HG02870 (cell line): Measurements from ENCODE around the gene ZNF776.
"Not testable (repeated sequence)": the region's sequence is repeated elsewhere in the genome, so short reads cannot be mapped to it uniquely, and the experiment has no call there.

Experiments
- ATAC-seq: cut with Tn5 transposase; IDR thresholded peaks from one replicate; pipeline ENCODE4 v1.9.1; 2021; ENCODE audit warnings: mild to moderate bottlenecking, moderate library complexity; ENCODE audit not compliant: unreplicated experiment

Gene ZNF776

DNA sequence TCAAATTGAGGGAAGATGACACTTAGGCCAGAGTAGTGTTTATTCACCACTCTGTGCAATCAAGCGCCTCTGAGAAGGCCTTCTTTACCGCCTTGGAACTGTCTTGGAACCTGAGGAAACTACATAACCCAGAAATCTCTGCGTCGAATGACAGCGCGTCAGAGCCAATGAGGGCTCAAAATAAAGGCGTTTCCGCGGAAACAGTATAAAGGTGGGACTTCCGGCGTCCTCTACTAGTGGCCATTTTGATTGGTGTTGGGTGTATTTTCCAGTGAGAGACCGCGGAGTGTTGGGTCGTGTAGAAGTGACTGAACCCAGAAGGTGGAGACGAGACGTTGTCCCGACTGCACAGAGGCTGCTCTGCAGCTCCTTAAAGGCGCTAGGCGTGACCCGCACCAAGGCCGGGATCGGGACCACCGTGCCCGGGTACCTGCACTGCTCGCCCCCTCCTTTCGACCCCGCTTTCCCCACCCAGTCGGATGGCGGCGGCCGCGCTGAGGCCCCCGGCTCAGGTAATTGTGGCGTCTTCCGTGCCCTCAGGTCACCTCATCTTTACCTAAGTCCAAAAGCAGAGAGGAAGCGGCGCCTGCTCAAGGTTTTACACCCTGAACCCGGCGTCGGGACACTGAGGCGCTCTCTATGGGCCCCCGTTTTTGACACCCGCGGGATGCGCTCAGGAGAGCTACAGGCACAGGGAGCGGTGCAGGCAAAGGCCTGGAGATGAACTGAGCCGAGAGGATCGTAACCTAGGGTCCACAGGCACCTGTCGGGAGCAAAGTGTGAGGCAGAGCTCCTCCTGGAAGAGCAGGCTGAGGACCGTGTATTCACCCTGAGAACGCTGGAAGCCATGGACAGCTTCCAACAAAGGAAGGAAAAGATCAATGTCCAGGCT lies at the start of gene ZNF776:
ZNF776 (plus strand) TSS at position 236 of the 892 bp plus-strand sequence; CDS start at position 480, 244 bp downstream.
- peak; percentile 99 for ATAC-seq

DNA sequence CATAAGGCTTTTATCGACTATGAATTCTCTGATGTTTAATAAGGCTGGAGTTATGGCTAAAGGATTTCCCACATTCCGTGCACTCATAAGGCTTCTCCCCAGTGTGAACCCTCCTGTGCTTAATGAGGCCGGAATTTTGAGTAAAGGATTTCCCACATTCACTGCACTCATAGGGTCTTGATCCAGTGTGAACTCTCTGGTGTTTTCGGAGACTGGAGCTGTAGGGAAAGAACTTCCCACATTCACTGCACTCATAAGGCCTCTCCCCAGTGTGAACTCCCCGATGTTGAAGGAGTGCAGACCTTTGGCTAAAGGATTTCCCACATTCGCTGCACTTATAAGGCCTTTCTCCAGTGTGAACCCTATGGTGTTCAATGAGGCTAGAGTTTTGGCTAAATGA lies 45.0 kb upstream of the ZNF776 start:
- ATAC-seq: no peak

DNA sequence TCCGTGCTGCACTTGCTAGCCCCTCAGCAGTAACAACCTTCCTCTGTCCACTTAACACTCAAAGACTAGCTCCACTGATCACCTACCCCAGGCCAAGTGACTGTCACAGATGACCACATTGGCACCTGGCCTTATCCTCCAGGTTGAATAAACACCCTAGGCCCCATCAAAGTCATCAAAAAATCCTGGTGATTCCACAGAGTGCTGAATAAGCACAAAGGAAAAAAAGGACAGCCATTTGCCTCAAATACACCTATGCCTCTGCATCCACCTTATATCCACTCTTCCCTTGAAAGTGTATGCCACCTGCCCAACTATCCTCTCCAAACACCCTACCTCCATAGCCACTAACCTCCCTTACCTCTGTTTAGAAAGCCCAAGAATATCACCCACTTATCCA lies 40.3 kb upstream of the ZNF776 start:
- ATAC-seq: no peak

DNA sequence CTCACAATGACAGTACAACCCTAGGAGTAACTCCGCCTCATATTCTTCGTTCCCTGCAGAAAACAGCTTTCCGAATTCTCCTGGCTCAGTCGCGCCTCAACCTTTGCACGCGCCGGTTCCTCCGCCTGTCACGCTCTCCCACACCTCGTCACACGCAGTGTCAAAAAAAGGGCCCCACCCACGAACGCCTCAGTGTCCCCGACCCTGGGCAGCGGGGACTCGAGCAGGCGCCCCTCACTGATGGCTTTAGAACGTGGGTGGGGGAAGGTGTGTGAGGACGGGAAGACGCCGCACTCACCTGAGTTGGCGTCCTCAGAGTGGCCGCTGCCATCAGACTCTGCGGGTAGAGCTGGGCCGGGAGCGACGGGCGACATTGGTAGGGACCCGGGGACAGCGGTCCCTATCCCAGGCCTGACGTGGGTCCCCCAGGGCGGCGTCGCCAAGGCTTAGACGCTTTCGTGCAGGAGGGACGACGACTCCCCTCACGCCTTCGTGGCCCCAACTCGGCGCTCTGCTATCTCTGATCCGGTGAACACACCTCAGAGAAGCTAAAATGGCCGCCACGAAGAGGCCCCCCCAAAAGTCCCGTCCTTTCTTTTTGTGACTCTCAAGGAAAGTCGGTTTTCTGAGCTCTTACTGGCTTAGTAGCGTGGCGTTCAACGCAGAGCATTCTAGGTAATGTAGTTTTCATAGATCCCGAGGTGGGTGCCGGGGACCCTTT lies 37.8 kb upstream of the ZNF776 start, which contains the start of gene ZNF154:
ZNF154 (minus strand) TSS at position 564 of the 721 bp plus-strand sequence; CDS start at position 331, 233 bp downstream.
- no peak for ATAC-seq

DNA sequence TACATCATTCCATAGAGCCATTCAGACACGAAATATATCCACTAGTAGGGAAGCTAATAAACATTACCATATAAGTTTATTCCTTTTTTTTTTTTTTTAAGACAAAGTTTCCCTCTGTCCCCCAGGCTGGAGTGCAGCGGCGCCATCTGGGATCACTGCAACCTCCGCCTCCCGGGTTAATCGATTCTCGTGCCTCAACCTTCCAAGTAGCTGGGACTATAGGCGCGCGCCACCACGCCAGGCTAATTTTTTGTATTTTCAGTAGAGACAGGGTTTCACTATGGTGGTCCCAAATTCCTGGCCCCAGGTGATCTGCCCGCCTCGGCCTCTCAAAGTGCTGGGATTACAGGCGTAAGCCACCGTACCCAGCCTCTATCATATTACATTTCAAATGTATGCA lies 37.0 kb upstream of the ZNF776 start:
- ATAC-seq: no peak

DNA sequence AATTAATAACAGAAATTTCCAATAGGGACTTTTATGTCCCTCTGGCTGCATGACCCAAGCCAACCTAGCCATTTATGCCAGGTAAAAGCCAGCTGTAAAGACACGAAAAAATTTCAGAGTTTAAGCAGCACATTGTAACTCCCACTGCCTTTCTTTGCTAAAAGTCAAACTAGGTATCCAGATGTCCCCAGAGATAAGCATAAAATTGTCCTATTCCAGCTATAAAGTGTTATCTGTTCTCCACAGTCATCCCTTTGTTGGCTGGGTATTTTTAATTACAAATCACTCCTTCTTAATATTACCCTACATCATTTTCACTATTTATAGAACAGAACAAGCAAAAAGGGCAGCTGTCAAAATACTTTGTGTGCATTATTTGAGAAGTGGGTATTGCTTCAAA lies 34.4 kb upstream of the ZNF776 start:
- ATAC-seq: no peak

DNA sequence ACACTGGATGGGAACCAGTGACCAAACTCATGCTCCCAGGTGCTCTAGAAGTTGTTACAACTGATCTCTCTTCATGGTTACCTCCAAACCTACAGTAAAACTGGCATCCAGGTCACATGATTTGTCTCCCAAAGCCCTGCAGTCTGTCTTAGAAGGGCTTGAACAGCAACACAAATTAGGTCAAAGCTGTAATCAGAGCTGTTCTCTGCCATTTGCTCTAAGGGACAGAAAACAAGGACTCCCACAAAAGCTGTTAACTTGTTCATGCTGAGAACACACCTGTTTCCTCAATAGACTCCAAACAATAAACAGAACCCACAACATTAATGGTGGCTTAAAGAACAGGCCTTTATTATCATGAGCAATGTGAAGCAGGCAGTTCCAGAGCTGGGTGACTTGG lies 27.2 kb upstream of the ZNF776 start:
- ATAC-seq: no peak

DNA sequence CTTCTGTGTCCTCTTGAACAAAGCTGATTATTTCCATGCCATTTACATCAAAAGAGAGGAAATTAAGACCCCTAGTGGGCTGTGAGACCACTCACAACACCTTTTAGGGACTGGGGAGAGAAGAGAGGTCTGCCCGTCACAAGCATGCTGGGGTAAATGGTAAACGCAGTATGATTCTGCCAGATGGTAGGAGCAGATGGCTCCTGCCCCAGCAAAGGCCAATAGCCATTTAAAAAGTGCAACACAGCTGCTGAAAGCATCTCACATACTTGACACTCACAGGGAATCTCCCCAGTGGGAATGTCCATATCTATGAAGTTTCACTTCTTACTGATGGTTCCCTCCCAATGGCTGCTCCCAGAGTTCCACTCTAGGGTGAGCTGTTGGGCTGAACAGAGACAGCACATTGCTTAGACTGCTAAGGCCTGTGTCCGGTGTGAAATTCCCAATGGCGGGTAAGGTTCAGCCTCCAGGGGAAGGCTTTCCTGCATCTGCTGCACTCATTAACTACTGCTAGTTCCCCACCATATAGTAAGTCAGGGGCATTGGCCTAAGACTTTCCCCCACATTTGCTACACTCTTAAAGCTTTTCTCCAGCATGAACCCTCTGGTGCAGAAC lies 26.6 kb upstream of the ZNF776 start:
- no peak for ATAC-seq

DNA sequence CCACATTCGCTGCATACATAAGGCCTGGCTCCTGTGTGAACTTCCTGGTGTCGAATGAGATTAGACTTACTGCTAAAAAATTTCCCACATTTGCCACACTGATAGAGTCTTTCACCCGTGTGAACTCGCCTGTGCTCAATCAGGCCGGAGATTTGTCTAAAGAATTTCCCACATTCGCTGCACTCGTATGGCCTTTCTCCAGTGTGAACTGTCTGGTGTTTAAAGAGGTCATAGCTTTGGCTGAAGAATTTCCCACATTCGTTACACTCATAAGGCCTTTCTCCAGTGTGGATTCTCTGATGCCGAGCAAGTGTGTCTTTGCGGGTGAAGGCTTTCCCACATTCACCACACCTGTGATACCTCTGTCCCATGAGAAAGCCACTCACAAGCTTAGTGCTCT lies 25.7 kb upstream of the ZNF776 start:
- no peak for ATAC-seq

DNA sequence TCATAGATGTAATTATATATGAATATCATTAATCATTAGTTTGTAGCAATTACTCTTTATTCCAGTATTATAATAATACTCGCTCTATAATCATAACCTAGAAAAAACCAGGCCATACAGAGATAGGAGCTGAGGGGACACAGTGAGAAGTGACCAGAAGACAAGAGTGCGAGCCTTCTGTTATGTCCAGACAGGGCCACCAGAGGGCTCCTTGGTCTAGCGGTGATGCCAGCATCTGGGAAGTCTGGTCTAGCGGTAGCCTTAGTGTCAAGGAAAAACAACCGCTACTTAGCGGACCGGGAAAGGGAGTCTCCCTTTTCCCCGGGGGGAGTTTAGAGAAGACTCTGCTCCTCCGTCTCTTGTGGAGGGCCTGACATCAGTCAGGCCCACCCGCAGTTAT lies 8.3 kb upstream of the ZNF776 start:
- ATAC-seq: not testable (repeated sequence)

DNA sequence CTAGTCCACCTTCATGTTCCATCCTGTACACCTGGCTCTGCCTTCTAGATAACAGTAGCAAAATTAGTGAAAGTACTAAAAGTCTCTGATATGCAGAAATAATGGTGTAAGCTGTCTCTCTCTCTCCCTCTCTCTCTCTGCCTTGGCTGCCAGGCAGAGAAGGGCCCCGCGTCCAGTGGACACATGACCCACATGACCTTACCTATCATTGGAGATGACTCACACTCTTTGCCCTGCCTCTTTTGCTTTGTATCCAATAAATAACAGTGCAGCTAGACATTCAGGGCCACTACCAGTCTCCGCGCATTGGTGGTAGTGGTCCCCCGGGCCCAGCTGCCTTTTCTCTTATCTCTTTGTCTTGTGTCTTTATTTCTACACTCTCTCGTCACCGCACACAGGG lies 7.8 kb upstream of the ZNF776 start:
- ATAC-seq: not testable (repeated sequence)

DNA sequence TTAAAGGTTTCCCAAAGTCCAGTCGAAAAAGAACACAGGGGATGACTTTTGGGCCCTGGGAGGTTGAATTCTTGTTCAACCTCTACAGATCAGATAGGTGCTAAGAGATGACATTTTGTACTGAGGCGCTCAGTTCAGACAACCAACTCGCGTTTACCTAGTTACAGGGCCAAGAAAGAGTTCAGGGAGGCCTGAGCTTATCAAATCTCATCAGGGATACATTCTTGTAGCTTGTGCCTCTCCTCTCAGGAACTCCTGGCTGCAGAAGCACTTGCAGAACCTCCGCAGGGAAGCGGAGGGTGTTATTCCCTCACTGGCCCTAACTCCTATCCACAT lies 825 bp downstream of the ZNF776 start:
- no peak for ATAC-seq

DNA sequence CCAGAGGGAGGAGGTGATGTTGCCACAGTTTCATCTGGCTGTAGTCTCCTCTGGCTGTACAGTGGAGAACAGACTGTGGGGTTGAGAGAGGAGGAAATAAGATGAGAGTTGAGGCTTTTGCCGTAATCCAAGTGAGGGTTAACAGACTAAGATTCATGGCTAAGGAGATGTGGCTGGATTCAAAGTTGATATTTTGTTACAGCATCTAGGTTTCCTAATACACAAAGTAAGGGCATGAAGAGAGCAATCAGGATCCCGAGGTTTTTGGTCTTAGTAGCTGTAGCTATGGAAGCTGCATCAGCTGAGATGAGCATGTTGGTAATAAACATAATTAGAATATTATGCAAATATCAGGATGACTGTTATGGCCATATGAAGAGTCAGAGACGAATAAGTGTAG lies 1.4 kb downstream of the ZNF776 start:
- ATAC-seq: no peak

DNA sequence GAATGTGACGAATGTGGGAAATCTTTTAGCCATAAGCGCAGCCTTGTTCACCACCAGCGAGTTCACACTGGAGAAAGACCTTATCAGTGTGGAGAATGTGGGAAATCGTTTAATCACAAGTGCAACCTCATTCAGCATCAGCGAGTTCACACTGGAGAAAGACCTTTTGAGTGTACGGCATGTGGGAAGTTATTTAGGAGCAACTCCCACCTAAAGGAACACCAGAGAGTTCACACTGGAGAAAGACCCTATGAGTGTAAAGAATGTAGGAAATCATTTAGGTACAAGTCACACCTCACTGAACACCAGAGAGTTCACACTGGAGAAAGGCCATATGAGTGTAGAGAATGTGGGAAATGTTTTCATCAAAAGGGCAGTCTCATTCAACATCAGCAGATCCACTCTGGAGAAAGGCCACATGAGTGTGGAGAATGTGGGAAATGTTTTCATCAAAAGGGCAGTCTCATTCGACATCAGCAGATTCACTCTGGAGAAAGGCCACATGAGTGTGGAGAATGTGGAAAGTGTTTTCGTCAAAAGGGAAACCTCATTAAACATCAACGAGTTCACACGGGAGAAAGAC lies 7.6 kb downstream of the ZNF776 start:
- ATAC-seq: no peak

DNA sequence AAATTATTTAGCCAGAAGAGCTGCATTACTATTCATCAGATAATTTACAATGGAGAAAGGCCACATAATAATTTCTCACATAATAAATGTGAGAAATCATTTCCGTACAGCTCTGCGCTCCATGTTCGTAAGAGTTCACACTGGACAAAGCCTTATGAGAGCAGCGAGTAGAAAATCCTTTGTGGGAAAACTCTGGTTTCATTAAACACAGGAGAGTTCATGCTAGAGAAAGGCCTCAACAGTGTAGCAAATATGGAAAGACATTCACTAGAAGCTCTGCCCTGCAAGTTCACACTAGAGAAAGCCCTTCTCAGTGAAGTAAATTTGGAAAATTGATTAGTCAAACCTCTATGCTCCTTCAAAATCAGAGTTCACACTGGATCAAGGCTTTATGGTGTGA lies 8.4 kb downstream of the ZNF776 start:
- no peak for ATAC-seq

DNA sequence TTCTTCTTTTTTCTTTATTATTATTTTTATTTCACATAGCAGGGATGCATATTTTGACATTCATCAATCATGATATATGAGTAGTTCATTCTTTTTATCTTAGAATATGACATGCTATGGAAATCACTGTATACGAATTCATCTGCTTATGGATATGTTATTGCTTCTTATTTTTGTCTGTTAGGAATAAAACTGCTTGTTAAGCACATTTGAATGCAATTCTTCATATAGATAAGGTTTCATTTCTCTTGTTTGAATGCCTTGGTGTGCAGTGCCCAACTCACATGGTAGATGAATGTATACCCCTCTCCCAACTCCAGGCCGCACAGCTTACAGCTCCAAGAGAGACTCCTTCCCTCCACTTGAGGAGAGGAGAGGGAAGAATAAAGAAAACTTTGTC lies 11.3 kb downstream of the ZNF776 start:
- ATAC-seq: no peak

DNA sequence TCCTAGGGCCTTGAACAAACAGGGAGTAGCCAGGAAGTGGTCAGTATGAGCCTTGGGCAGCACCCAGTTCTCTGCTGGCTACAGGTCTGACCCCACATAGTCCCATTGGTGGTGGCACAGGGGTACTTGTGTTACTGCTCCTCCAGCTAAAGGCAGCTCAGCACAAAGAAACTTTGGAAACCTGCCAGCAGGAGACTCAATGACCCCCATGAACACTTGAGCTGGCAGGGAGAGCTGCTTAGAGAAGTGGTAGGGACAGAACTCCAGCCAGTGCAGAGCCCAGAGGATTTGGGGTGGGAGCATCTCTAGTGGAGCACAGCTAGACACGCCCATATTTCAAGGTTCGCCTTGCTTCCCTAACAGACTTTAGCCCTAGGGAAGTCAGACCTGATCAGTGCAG lies 12.5 kb downstream of the ZNF776 start:
- no peak for ATAC-seq

DNA sequence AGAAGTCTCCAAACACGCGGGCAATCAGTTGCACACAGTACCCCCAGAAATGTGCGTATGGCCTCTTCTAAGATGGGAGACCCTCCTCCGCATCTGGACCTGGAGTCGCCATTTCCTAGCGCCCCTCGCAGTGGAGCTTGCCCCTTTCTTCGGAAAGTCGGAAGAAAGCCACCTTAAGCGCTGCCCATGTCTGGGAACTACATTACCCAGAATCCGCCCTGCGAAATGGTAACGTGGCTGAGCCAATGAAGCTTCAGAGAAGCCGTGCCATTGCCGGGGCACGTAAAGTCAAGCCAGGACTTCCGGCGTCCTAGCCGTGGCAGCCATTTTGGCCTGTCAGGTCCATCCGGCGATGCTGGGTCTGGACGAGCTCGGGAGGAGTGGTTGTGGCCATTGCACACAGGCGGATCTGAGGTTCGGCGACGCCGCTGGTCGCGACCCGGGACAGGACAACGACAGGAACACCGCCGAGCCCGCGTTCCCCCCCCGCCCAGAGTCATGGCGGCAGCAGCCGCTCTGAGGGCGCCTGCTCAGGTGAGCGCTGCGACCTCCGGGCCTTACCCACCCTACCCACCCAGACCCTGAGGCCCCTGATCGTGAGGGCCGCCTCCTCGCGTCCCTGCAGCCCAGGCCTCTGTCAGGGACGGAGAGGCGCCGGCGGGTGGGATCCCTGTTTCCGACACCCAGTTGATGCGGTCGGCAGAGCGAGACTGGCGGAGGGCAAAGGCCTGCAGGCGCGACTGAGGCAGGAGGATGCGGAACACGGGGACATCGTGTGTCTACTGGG lies 22.9 kb downstream of the ZNF776 start, which contains the start of gene ZNF586:
ZNF586 (plus strand) TSS at position 332 of the 787 bp plus-strand sequence; CDS start at position 499, 167 bp downstream.
- ATAC-seq: peak; percentile 98

DNA sequence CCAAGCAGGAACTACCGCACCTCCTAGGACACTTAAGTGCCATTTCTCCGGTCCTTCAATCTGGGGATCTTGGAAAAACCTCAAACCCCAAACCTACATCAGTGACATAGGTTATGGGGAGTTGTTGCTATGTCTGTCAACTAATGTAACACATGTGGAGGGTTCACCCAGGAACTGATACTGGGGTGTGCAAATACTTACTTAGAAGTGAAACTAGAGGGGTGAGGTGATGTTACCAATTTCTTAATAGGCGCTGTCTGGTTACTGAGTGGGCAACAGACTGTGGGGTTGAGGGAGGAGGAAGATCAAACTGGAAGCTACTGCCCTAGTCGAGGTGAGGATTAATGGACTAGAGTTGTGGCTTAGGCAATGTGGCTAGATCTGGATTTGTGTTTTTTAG lies 24.8 kb downstream of the ZNF776 start:
- no peak for ATAC-seq

DNA sequence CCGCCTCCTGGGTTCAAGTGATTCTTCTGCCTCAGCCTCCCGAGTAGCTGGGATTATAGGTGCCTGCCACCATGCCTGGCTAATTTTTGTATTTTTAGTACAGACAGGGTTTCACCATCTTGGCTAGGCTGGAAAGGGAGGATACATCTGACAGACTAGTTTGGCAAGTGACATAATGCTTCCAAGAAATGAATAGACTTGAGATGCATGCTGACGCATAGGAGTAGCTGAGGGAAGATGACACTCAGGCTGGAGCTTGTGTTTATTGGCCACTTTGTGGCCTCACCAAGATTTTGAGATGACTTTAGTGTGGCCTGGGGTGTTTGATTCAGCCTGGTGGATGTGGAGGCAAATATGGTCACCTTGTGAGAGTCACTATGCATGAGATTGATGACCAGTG lies 26.9 kb downstream of the ZNF776 start:
- ATAC-seq: no peak
